Brain pericyte (primary cell): Measurements from ENCODE around the gene PDE3A.

Experiments
- DNase-seq: peaks from one replicate; pipeline ENCODE4 v3.0.0-alpha.2; 2012; ENCODE audit warnings: low read depth, low spot score

PDE3A gene

GRCh38 chr12:20701106-20701505 lies 332.8 kb downstream of the PDE3A start:
- no peak for DNase-seq

- no peak for DNase-seq
Observed at GRCh38 chr12:20704860-20705259, 336.5 kb downstream of the PDE3A start.

GRCh38 chr12:20711846-20712245 lies 343.5 kb downstream of the PDE3A start:
- no peak for DNase-seq

- no peak for DNase-seq
Observed at GRCh38 chr12:20716037-20716436, 347.7 kb downstream of the PDE3A start.

GRCh38 chr12:20716985-20717384 lies 348.6 kb downstream of the PDE3A start:
- no peak for DNase-seq

- DNase-seq: no peak
Observed at GRCh38 chr12:20718294-20718693, 350.0 kb downstream of the PDE3A start.

GRCh38 chr12:20722142-20722541 lies 353.8 kb downstream of the PDE3A start:
- DNase-seq: no peak

- DNase-seq: no peak
Observed at GRCh38 chr12:20731274-20731673, 362.9 kb downstream of the PDE3A start.
